Measurements from ENCODE around the gene HLCS. TPM values are rescaled to one million over a fixed set of nuclear protein-coding genes. Genes with fewer than 3 reads are reported as not detected.

Gene HLCS
- total RNA-seq, 1 experiment from 2014 or later, result 12.7 TPM

DNA sequence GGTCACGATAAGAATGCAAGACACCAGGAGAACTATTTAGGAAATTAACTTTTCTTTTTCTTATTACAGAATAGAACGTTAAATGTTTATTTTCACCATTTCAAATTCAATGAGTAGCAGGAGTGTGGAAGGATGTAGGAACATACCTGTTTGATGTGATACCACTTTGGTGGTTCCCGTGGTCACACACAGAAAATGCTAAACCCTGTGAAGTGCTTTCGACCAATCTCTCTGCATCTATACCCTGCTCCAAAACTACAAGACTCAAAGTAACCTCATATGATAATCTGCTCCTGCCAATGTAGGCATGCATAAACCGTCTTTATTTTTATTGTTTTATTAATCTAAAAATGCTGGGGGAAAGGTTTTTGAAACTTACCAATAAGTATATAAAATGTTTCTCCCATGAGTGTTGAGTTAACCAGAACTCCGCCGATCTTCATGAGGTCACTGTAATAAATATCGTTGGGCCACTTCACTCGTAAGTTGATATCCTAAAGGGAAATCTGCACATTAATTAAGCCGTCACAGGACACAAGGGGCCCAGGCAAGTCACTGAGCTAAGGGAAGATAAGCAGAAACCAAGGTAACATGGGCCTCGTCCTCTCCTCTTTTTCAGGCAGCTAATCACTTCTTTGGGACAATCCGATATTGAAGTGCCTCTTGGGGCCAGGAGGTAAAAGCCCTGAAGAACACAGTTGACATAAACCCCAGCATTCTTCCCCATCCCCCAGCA, 207.0 kb downstream of the HLCS start:
- H3K4me3 Mint-ChIP-seq, result no peak overlapping the region
- no peak overlapping the region for H2BK20ac ChIP-seq (ENCODE audit: low read depth, low read length, poor library complexity, severe bottlenecking)
- whole genome bisulfite sequencing (ENCODE audit: extremely low coverage, insufficient read length, low lambda C conversion rate), result no CpG with 5 or more reads among the region's 12 CpGs

More for the DNA sequence above, 207.0 kb downstream of the HLCS start:
- H3K18ac ChIP-seq (ENCODE audit: insufficient read length, low read depth, low read length), result no peak overlapping the region
- H3K4me1 ChIP-seq (ENCODE audit: insufficient read depth, low read length), result no peaks in the 10 kb centered on the region
- H4K5ac ChIP-seq (ENCODE audit: insufficient read length, low read depth, low read length), result no peak overlapping the region
- H3K23me2 ChIP-seq (ENCODE audit: insufficient read length, low read depth, low read length, poor library complexity, severe bottlenecking), result no peaks in the 10 kb centered on the region
- H3K56ac ChIP-seq (ENCODE audit: insufficient read length, low read depth, low read length), result no peak overlapping the region
- no peaks in the 10 kb centered on the region for H3K9me3 ChIP-seq (ENCODE audit: control insufficient read depth, low read depth, low read length)
- no peaks in the 10 kb centered on the region for H3K79me2 ChIP-seq (ENCODE audit: insufficient read depth, low read length)
- no peak overlapping the region for H4K8ac ChIP-seq (replicated peaks; ENCODE audit: insufficient read length, low read depth, low read length)
- H3K36me3 Mint-ChIP-seq (ENCODE audit: insufficient read depth in 1 of 3, low read depth in 3 of 3), result peaks cover 2 to 4% (median 2%) of the 10 kb centered on the region in 3 experiments; a peak in 3 of 7 replicates
- H3K27me3 ChIP-seq (ENCODE audit: insufficient read depth, low read length), result no peaks in the 10 kb centered on the region
- H3K23ac ChIP-seq (ENCODE audit: insufficient read length, low read depth, low read length), result no peak overlapping the region
- no peak overlapping the region for H3K14ac ChIP-seq (ENCODE audit: insufficient read depth, low read length)
- H3K4ac ChIP-seq (ENCODE audit: low read depth, low read length), result no peak overlapping the region
- no peak overlapping the region for H2AFZ ChIP-seq (ENCODE audit: low read length)
- H2BK12ac ChIP-seq (ENCODE audit: insufficient read length, low read depth, low read length), result no peak overlapping the region
- H2AK5ac ChIP-seq (ENCODE audit: insufficient read length, low read length), result no peak overlapping the region
- no peak overlapping the region for H3K4me2 ChIP-seq (ENCODE audit: insufficient read depth, insufficient read length, low read length)
- H3K4me1 Mint-ChIP-seq, result peaks cover 11 to 16% of the 10 kb centered on the region in 2 experiments
- no peaks in the 10 kb centered on the region for H3K27me3 Mint-ChIP-seq (ENCODE audit: low read depth)
- H2BK15ac ChIP-seq (ENCODE audit: low read depth, low read length), result no peak overlapping the region
- no peak overlapping the region for H3K27ac ChIP-seq (ENCODE audit: insufficient read length, low read depth, low read length)
- TF ChIP-seq, protein P1, sequence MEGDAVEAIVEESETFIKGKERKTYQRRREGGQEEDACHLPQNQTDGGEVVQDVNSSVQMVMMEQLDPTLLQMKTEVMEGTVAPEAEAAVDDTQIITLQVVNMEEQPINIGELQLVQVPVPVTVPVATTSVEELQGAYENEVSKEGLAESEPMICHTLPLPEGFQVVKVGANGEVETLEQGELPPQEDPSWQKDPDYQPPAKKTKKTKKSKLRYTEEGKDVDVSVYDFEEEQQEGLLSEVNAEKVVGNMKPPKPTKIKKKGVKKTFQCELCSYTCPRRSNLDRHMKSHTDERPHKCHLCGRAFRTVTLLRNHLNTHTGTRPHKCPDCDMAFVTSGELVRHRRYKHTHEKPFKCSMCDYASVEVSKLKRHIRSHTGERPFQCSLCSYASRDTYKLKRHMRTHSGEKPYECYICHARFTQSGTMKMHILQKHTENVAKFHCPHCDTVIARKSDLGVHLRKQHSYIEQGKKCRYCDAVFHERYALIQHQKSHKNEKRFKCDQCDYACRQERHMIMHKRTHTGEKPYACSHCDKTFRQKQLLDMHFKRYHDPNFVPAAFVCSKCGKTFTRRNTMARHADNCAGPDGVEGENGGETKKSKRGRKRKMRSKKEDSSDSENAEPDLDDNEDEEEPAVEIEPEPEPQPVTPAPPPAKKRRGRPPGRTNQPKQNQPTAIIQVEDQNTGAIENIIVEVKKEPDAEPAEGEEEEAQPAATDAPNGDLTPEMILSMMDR (conservative IDR thresholded peaks at IDR 0.05), result no peak
- H3K27ac Mint-ChIP-seq, result no peak overlapping the region; a peak in 1 of 7 replicates
- no peak overlapping the region for H2BK5ac ChIP-seq (ENCODE audit: insufficient read length, low read length)
- no peak overlapping the region for H3T11ph ChIP-seq (ENCODE audit: low read length)
- no peak overlapping the region for H4K91ac ChIP-seq (ENCODE audit: insufficient read length, low read depth, low read length)
- no peaks in the 10 kb centered on the region for H3K9me3 Mint-ChIP-seq
- H3K79me1 ChIP-seq (ENCODE audit: insufficient read depth, low read depth, low read length, poor library complexity, severe bottlenecking), result no peaks in the 10 kb centered on the region
- H3K9ac ChIP-seq (ENCODE audit: extremely low read depth, insufficient read length, low read length), result no peak overlapping the region
- no peaks in the 10 kb centered on the region for H4K20me1 ChIP-seq (ENCODE audit: control insufficient read depth, insufficient read depth, insufficient read length)
- DNase-seq, result no peak
- no peak overlapping the region for H2BK120ac ChIP-seq (ENCODE audit: low read depth, low read length, poor library complexity, severe bottlenecking)

Measured in H9 (cell line).